Measurements from ENCODE around the gene EXOC3L1. TPM values are rescaled to one million over a fixed set of nuclear protein-coding genes. Genes with fewer than 3 reads are reported as not detected.

The EXOC3L1 gene
- total RNA-seq, 1 experiment from 2014 or later, result not detected

GRCh38 chr16:67158637-67159600 lies 31.0 kb downstream of the EXOC3L1 start:
- Histone ChIP-seq H3K4me3 (ENCODE audit: low read length) (peak overlapping the region; percentile 95), H3K9me3 (ENCODE audit: low read length) (no peaks in the 10 kb centered on the region), H3K4me1 (ENCODE audit: insufficient read depth, low read length) (peaks cover 21% of the 10 kb centered on the region), H3K9ac (ENCODE audit: low read length) (peak overlapping the region; percentile 81), H3K9me2 (replicated peaks; ENCODE audit: low read length) (no peaks in the 10 kb centered on the region), H4K20me1 (ENCODE audit: low read length) (no peaks in the 10 kb centered on the region), H3F3A (ENCODE audit: low read length, unreplicated experiment) (no peaks in the 10 kb centered on the region), H2AFZ (ENCODE audit: low read length) (peak overlapping the region; percentile 80; the same call in 1 of the 2 replicates), H3K36me3 (ENCODE audit: low read depth, low read length) (no peaks in the 10 kb centered on the region), H3K27me3 (ENCODE audit: low read length) (no peaks in the 10 kb centered on the region), H3K4me2 (ENCODE audit: low read length) (peak overlapping the region; percentile 98), H3K79me2 (ENCODE audit: low read length) (no peaks in the 10 kb centered on the region), H3K27ac (ENCODE audit: low read length) (peak overlapping the region; percentile 39; the same call in 1 of the 2 replicates)
- DNase-seq (peak; percentile 49), ATAC-seq (peak; percentile 14)
- intact Hi-C loops (cut with micrococcal nuclease), result loop anchor here (1.0 to 5.0 kb wide), 2 partner anchors 24 to 207 kb away; partner anchors contain the start of gene MATCAP1
- ChIA-PET POLR2A (ENCODE audit: unreplicated experiment) (no interaction called here), CTCF (interaction anchor here (2.0 kb wide), 1 partner anchor 26 kb away, joined by 4 read pairs; no protein-coding TSS in a partner anchor)
- TF ChIP-seq EZH2 (IDR thresholded peaks at IDR 0.05; ENCODE audit: low read length, unreplicated experiment) (no peak), EZH2phosphoT487 (IDR thresholded peaks at IDR 0.05; ENCODE audit: borderline replicate concordance, low read length) (no peak), CTCF (conservative IDR thresholded peaks at IDR 0.05; ENCODE audit: low read depth, low read length) (no peak)
- BruUV-seq (replicated peaks), result TSS peak; percentile 45

DNA sequence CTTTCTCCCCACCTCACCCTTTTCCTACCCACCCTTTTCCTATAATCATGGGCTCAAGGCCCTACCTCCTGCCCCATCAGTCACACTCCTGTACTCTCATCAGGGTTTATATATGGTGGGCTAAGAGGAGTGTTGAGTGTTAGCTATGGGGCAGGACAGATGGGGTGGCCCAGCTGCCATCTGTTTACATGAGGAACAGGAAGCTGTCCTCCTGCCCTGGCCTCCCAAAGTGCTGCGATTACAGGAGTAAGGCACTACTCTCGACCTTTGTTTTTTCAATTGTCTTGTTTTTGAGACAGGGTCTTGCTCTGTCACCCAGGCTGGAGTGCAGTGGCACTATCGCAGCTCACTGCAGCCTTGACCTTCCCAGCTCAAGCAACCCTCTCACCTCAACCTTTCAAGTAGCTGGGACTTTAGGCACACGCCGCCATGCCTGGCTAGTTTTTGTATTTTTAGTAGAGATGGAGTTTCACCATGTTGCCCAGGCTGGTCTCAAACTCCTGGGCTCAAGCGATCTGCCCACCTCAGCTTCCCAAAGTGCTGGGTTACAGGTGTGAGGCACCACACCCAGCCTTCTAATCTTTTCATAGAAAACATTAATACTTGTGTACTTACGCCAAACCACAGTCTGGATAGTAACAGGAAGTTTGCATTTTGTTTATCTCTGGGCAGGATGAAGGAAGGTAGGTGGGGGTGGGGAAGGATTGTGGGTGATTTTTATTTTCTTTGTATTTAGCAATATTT lies 31.9 kb downstream of the EXOC3L1 start:
- TF ChIP-seq CTCF (conservative IDR thresholded peaks at IDR 0.05; ENCODE audit: low read depth, low read length) (no peak), EZH2 (IDR thresholded peaks at IDR 0.05; ENCODE audit: low read length, unreplicated experiment) (no peak), EZH2phosphoT487 (IDR thresholded peaks at IDR 0.05; ENCODE audit: borderline replicate concordance, low read length) (no peak)
- Histone ChIP-seq H3K27ac (ENCODE audit: low read length) (no peak overlapping the region), H3K4me2 (ENCODE audit: low read length) (peak overlapping the region; percentile 98; the same call in 1 of the 2 replicates), H3K9me3 (ENCODE audit: low read length) (no peaks in the 10 kb centered on the region), H3F3A (ENCODE audit: low read length, unreplicated experiment) (no peaks in the 10 kb centered on the region), H3K4me3 (ENCODE audit: low read length) (no peak overlapping the region; the same call in 1 of the 2 replicates), H2AFZ (ENCODE audit: low read length) (no peak overlapping the region), H3K9me2 (replicated peaks; ENCODE audit: low read length) (no peaks in the 10 kb centered on the region), H3K9ac (ENCODE audit: low read length) (no peak overlapping the region), H3K36me3 (ENCODE audit: low read depth, low read length) (no peaks in the 10 kb centered on the region), H3K27me3 (ENCODE audit: low read length) (no peaks in the 10 kb centered on the region), H3K4me1 (ENCODE audit: insufficient read depth, low read length) (peaks cover 21% of the 10 kb centered on the region), H3K79me2 (ENCODE audit: low read length) (no peaks in the 10 kb centered on the region), H4K20me1 (ENCODE audit: low read length) (no peaks in the 10 kb centered on the region)
- CTCF ChIA-PET, result interaction anchor here (0.5 kb wide), 1 partner anchor 12 kb away, joined by 3 read pairs; the partner anchor contains the start of gene NOL3
- DNase-seq, result no peak
- intact Hi-C loops (cut with micrococcal nuclease), result loop anchor here (5.0 kb wide), 1 partner anchor 206 kb away; no protein-coding TSS in a partner anchor
- POLR2A ChIA-PET (ENCODE audit: unreplicated experiment), result no interaction called here
- ATAC-seq, result no peak
- no TSS peak for BruUV-seq (replicated peaks)
